HL-60 (cell line): ENCODE data around the gene ZBED4.

Source experiments
- DNase-seq, 2 experiments: peaks; one replicate each; pipeline ENCODE4 v3.0.0-alpha.2; 2010 to 2020; ENCODE audit warnings: low read depth in 1 of 2, low spot score in 1 of 2
- H3K27ac ChIP-seq: fragments of 250-450 bp; sonication (Bioruptor Pico); replicated peaks from 2 replicates; pipeline ENCODE4 v1.5.1; 2020; ENCODE audit warnings: mild to moderate bottlenecking, moderate library complexity
- H3K27me3 ChIP-seq: fragments of 250-450 bp; sonication (Bioruptor Pico); 2 replicates; pipeline ENCODE4 v1.5.1; 2021; ENCODE audit warnings: mild to moderate bottlenecking, moderate library complexity; ENCODE audit not compliant: insufficient read depth, poor library complexity, severe bottlenecking
- H3K4me3 ChIP-seq: replicated peaks from 2 replicates; pipeline ENCODE4 v1.5.1; 2011; ENCODE audit warnings: mild to moderate bottlenecking, control low read depth, low read length; ENCODE audit not compliant: insufficient read depth
- CTCF ChIP-seq: IDR thresholded peaks from one replicate; pipeline ENCODE4 v1.5.1; 2011; ENCODE audit warnings: low read length, control low read depth, inconsistent platforms; ENCODE audit not compliant: insufficient read depth
- GABPA ChIP-seq: IDR thresholded peaks from 2 replicates; pipeline ENCODE4 v1.6.1; 2012; ENCODE audit warnings: low read depth
- POLR2AphosphoS5 ChIP-seq: IDR thresholded peaks from 2 replicates; pipeline ENCODE4 v1.6.1; 2012; ENCODE audit warnings: low read depth
- REST ChIP-seq: IDR thresholded peaks from 2 replicates; pipeline ENCODE4 v1.6.1; 2012; ENCODE audit warnings: low read depth; ENCODE audit not compliant: insufficient replicate concordance
- SPI1 ChIP-seq: IDR thresholded peaks from 2 replicates; pipeline ENCODE4 v1.6.1; 2012; ENCODE audit warnings: low read depth, mild to moderate bottlenecking, borderline replicate concordance

ZBED4 gene

GRCh38 chr22:49903322-49904039, 49.8 kb downstream of the ZBED4 start:
- no peak for DNase-seq
- TF ChIP-seq REST (no peak), GABPA (no peak), POLR2AphosphoS5 (no peak), CTCF (no peak)

DNA sequence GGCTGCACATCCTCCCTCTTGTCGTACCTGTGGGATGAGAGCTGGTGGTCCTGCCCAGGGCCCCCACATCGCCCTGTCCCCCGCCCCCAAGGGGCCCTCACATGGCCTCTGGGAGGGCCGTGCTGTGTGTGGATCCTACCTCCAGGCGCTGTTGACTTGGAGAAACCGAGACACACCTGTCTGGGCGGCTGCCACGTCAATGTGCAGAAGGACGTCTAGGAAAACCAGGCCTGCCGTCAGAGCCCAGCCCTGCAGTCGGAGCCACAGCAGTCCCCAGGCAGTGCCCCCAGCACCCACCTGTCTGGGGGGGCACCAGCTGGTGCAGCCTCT, 50.4 kb downstream of the ZBED4 start:
- Histone ChIP-seq H3K27me3 (no peaks in the 10 kb centered on the region), H3K27ac (no peak overlapping the region), H3K4me3 (no peak overlapping the region)
- TF ChIP-seq GABPA = no peak
- no peak for TF ChIP-seq SPI1
- no peak for TF ChIP-seq CTCF
- no peak for TF ChIP-seq REST
- no peak for TF ChIP-seq POLR2AphosphoS5
- no peak for DNase-seq

More at GRCh38 chr22:49903322-49904039, 49.8 kb downstream of the ZBED4 start:
- Histone ChIP-seq H3K27ac (no peak overlapping the region), H3K27me3 (no peaks in the 10 kb centered on the region), H3K4me3 (no peak overlapping the region)

DNA sequence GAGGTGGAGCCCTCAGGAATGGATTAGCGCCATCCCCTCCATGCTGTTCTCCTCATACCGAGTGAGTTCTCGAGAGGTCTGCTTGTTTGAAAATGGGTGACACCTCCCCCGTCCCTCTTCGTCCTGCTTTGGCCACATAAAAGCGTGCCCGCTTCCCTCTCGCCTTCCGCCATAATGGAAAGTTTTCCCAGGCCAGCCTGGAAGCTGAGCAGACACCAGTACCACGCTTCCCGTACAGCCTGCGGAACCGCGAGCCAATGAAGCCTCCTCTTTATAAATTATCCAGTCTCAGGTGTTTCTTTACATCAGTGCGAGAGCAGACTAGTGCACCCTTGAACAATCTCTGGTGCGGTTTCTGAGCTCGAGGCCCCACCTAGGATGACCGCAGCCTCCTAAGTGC, 51.8 kb downstream of the ZBED4 start:
- H3K4me3 ChIP-seq = no peak overlapping the region
- DNase-seq = no peak
- no peak overlapping the region for H3K27ac ChIP-seq
- no peaks in the 10 kb centered on the region for H3K27me3 ChIP-seq
- no peak for TF ChIP-seq REST
- no peak for TF ChIP-seq SPI1
- TF ChIP-seq POLR2AphosphoS5 = no peak
- no peak for TF ChIP-seq CTCF
- no peak for TF ChIP-seq GABPA
